ENCODE measurements around the gene LRRC8A. TPM values are rescaled to one million over a fixed set of nuclear protein-coding genes. Genes with fewer than 3 reads are reported as not detected.

LRRC8A gene
- total RNA-seq, 1 donor from 2014 or later = 49.7 TPM

GRCh38 chr9:128923493-128923883, 41.6 kb downstream of the LRRC8A start:
- Mint-ChIP-seq H3K4me3 (peak overlapping the region; percentile 57), H3K27me3 (ENCODE audit: low read depth) (no peaks in the 10 kb centered on the region)

GRCh38 chr9:128927731-128928411, 45.9 kb downstream of the LRRC8A start:
- DNase-seq (ENCODE audit: low read depth, low spot score) = peak; percentile 58
- TF ChIP-seq CTCF (conservative IDR thresholded peaks at IDR 0.05) = peak; percentile 85
- no peak overlapping the region for H3K27ac Mint-ChIP-seq (ENCODE audit: unreplicated experiment)
- no peaks in the 10 kb centered on the region for H3K27me3 Mint-ChIP-seq (ENCODE audit: low read depth)
- peak overlapping the region; percentile 52 for H3K4me3 Mint-ChIP-seq
- H3K9me3 Mint-ChIP-seq = no peaks in the 10 kb centered on the region
- no peaks in the 10 kb centered on the region for H3K36me3 Mint-ChIP-seq (ENCODE audit: low read depth)
- peaks cover 5% of the 10 kb centered on the region for H3K4me1 Mint-ChIP-seq

More at GRCh38 chr9:128923493-128923883, 41.6 kb downstream of the LRRC8A start:
- no peak for DNase-seq (ENCODE audit: low read depth, low spot score)
- no peak for TF ChIP-seq CTCF (conservative IDR thresholded peaks at IDR 0.05)
- Mint-ChIP-seq H3K9me3 (no peaks in the 10 kb centered on the region), H3K27ac (ENCODE audit: unreplicated experiment) (no peak overlapping the region), H3K4me1 (peaks cover 16% of the 10 kb centered on the region), H3K36me3 (ENCODE audit: low read depth) (no peaks in the 10 kb centered on the region)

GRCh38 chr9:128928624-128929023, 46.7 kb downstream of the LRRC8A start:
- no peaks in the 10 kb centered on the region for H3K36me3 Mint-ChIP-seq (ENCODE audit: low read depth)
- H3K4me1 Mint-ChIP-seq = peaks cover 5% of the 10 kb centered on the region
- H3K27me3 Mint-ChIP-seq (ENCODE audit: low read depth) = no peaks in the 10 kb centered on the region
- H3K9me3 Mint-ChIP-seq = no peaks in the 10 kb centered on the region
- TF ChIP-seq CTCF (conservative IDR thresholded peaks at IDR 0.05) = no peak
- no peak overlapping the region for H3K4me3 Mint-ChIP-seq
- no peak for DNase-seq (ENCODE audit: low read depth, low spot score)
- H3K27ac Mint-ChIP-seq (ENCODE audit: unreplicated experiment) = no peak overlapping the region

- Mint-ChIP-seq H3K27ac (ENCODE audit: unreplicated experiment) (no peak overlapping the region), H3K9me3 (no peaks in the 10 kb centered on the region), H3K27me3 (ENCODE audit: low read depth) (no peaks in the 10 kb centered on the region), H3K36me3 (ENCODE audit: low read depth) (no peaks in the 10 kb centered on the region), H3K4me3 (no peak overlapping the region), H3K4me1 (peaks cover 5% of the 10 kb centered on the region)
- TF ChIP-seq CTCF (conservative IDR thresholded peaks at IDR 0.05) = no peak
- DNase-seq (ENCODE audit: low read depth, low spot score) = no peak
These were observed 47.6 kb downstream of the LRRC8A start for GRCh38 chr9:128929560-128929959.

GRCh38 chr9:128933731-128934130, 51.8 kb downstream of the LRRC8A start:
- H3K4me1 Mint-ChIP-seq = no peaks in the 10 kb centered on the region
- peak overlapping the region; percentile 27 for H3K27ac Mint-ChIP-seq (ENCODE audit: unreplicated experiment)
- no peak for DNase-seq (ENCODE audit: low read depth, low spot score)
- no peak for TF ChIP-seq CTCF (conservative IDR thresholded peaks at IDR 0.05)
- no peak overlapping the region for H3K4me3 Mint-ChIP-seq
- no peaks in the 10 kb centered on the region for H3K27me3 Mint-ChIP-seq (ENCODE audit: low read depth)
- no peaks in the 10 kb centered on the region for H3K9me3 Mint-ChIP-seq
- H3K36me3 Mint-ChIP-seq (ENCODE audit: low read depth) = no peaks in the 10 kb centered on the region

All from neural crest cell (in vitro differentiated cells).